A549 treated with RU486 at 1 μM for 4 hours (cell line): ENCODE measurements around the gene AMOT. TPM values are rescaled to one million over a fixed set of nuclear protein-coding genes. Genes with fewer than 3 reads are reported as not detected.

Source experiments
- total RNA-seq: library from RNA; stranded (reverse); fragments of 200-300 nt; extraction: Qiagen RNA extraction; gene quantifications from 5 replicates; pipeline ENCODE4 v1.2.3, GENCODE V29; 2022; ENCODE audit warnings: low read depth

Gene AMOT, protein sequence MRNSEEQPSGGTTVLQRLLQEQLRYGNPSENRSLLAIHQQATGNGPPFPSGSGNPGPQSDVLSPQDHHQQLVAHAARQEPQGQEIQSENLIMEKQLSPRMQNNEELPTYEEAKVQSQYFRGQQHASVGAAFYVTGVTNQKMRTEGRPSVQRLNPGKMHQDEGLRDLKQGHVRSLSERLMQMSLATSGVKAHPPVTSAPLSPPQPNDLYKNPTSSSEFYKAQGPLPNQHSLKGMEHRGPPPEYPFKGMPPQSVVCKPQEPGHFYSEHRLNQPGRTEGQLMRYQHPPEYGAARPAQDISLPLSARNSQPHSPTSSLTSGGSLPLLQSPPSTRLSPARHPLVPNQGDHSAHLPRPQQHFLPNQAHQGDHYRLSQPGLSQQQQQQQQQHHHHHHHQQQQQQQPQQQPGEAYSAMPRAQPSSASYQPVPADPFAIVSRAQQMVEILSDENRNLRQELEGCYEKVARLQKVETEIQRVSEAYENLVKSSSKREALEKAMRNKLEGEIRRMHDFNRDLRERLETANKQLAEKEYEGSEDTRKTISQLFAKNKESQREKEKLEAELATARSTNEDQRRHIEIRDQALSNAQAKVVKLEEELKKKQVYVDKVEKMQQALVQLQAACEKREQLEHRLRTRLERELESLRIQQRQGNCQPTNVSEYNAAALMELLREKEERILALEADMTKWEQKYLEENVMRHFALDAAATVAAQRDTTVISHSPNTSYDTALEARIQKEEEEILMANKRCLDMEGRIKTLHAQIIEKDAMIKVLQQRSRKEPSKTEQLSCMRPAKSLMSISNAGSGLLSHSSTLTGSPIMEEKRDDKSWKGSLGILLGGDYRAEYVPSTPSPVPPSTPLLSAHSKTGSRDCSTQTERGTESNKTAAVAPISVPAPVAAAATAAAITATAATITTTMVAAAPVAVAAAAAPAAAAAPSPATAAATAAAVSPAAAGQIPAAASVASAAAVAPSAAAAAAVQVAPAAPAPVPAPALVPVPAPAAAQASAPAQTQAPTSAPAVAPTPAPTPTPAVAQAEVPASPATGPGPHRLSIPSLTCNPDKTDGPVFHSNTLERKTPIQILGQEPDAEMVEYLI
- total RNA-seq = 0.05 TPM in 1 of 5 replicates, not detected in the others

DNA sequence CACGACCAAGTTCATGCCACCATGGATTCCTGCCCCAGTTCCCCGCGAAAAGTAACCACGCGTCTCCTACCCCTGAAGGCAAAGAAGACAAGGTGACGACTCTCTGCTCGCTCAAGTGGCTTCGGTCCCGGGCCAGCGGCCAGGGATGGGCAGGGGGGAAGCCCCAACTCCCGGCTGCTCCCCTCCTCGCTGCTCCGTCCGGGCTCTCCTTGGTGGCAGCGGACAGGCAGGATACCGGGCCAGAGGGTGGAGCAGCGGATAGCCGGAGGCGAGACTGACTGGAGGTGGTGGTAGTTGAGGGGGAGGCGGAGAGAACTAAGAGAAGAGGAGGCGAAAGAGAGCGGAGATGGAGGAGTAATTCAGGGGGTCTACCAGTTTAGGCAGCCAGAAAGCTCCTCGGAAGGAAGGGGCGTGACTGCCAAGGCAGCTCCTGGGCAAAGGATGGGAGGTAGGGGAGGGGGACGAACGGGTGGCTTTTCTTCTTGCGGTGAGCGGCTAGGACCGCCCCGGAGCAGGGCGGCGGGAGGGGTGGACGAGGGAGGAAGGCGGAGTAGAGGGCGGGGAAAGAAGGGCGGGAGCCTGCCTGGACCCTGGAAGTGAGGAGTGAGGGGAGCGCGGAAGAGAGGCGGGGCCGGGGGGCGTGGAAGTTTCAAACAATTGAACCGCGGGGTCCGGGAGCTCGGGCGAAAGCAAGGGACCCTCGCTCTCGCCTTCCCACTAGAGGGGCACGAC lies at the start of gene AMOT:
TSS of gene AMOT (minus strand) at position 450 of the 732 bp plus-strand sequence. CDS start 17,705 bp downstream, outside the sequence.

Other genes with a start within 250 kb of the AMOT start
- gene LHFPL1, start 160.9 kb downstream of the AMOT start, total RNA-seq = not detected in 5 replicates